Neural progenitor cell (in vitro differentiated cells): ENCODE results near the gene ZBTB7A.

Source experiments
- EZH2 ChIP-seq: fragments of 200-600 bp; sonication (generic); IDR thresholded peaks from 2 replicates; pipeline ENCODE4 v1.6.1; 2017; ENCODE audit warnings: antibody characterized with exemption, mild to moderate bottlenecking, moderate library complexity
- TF ChIP-seq, protein P1 (sequence below): fragments of 200-600 bp; sonication (generic); IDR thresholded peaks from 2 replicates; pipeline ENCODE4 v1.5.1; 2017; ENCODE audit warnings: antibody characterized with exemption, mild to moderate bottlenecking

DNA sequence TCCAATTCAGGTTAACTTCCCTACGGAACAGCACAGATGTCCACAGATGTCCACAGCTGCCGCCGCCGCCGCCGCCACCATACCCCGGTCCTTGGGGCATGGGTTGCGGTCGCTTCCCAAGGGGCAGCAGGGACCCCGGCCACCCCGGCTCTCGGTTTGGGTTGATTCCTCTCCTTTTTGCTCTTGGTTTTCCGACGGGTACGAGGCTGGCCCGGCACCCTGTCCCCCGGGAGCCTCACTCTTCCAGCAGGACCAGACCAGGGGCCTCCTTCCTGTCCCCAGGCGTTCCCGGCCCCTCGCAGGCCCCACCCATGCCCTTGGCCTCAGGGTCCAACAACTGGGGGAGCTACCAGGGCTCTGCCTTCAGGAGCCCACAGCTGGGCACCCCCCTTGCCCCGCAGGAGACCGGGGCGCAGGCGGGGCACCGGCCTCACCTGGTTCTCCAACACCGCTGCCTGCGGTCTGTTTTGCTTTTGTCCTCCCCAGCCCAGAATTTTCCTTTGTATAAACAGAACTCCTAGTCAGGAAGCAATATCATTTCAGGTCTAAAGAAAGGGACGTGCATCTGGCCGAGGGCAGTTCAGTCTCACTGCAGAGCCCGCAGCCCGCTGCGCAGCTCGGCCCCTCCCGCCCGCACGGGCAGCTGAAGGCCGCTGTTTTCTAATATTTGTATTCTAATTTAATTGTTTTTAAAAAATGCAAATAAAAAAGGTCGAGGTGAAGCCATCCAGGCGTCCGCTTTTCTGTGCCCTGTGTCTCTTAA lies 27.9 kb downstream of the ZBTB7A start:
- TF ChIP-seq, protein P1, sequence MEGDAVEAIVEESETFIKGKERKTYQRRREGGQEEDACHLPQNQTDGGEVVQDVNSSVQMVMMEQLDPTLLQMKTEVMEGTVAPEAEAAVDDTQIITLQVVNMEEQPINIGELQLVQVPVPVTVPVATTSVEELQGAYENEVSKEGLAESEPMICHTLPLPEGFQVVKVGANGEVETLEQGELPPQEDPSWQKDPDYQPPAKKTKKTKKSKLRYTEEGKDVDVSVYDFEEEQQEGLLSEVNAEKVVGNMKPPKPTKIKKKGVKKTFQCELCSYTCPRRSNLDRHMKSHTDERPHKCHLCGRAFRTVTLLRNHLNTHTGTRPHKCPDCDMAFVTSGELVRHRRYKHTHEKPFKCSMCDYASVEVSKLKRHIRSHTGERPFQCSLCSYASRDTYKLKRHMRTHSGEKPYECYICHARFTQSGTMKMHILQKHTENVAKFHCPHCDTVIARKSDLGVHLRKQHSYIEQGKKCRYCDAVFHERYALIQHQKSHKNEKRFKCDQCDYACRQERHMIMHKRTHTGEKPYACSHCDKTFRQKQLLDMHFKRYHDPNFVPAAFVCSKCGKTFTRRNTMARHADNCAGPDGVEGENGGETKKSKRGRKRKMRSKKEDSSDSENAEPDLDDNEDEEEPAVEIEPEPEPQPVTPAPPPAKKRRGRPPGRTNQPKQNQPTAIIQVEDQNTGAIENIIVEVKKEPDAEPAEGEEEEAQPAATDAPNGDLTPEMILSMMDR = no peak
- TF ChIP-seq EZH2 = no peak
